Measurements from ENCODE around the gene SMIM8.

Gene SMIM8

DNA sequence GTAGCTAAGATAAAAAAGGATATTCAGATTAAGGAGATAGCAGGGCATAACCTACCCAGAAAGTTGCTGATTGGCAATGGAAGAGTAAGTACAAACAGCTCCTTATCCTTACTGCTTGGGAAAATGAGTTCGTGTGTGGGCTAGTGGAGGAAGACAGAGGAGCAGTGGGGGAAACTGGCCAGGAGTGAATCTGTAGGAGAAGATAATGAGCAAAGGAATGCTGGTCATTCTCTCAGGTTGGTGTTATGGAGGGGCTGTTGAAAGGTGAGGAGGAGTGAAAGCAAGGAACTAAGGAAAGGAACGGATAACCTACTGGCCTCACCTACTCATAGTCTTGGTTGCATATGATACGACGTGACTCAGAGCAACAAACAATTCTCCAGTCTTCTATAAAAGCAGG is 14.0 kb downstream of the SMIM8 start:
- DNase-seq, result no peak
- no peak for TF ChIP-seq CTCF (IDR thresholded peaks at IDR 0.05; ENCODE audit: low read depth, low read length, missing control alignments)
- Histone ChIP-seq H3K27me3 (replicated peaks) (no peaks in the 10 kb centered on the region), H3K36me3 (replicated peaks) (no peaks in the 10 kb centered on the region), H3K27ac (no peak overlapping the region), H3K4me3 (ENCODE audit: low read depth, low read length) (no peak overlapping the region)
- in situ Hi-C loops (cut with HindIII; ENCODE audit: low pct_ligation_motif_present, low sequenced_read_pairs), result no loop called here

DNA sequence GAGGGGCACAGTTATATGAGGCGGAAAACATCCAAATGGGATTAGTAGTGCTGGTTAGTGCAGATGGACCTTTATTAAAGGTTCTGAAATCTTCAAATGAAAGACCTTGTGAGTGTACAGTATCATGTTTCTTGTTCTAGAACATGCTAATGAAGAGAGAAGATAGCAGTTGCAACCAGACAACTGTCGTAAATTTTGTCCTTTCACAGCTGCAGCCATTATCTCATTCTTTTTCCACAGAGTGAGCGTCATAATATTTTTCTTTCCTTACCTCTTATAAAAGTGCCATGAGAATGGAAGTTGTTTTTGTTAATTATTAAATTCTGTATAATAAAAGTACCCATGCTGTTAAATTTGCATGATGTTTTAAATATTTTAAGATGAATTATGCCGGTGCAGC is 17.8 kb downstream of the SMIM8 start:
- no peak for TF ChIP-seq CTCF (IDR thresholded peaks at IDR 0.05; ENCODE audit: low read depth, low read length, missing control alignments)
- Histone ChIP-seq H3K27me3 (replicated peaks) (no peaks in the 10 kb centered on the region), H3K36me3 (replicated peaks) (no peaks in the 10 kb centered on the region), H3K4me3 (ENCODE audit: low read depth, low read length) (no peak overlapping the region), H3K27ac (no peak overlapping the region)
- no peak for DNase-seq
- in situ Hi-C loops (cut with HindIII; ENCODE audit: low pct_ligation_motif_present, low sequenced_read_pairs), result no loop called here

GRCh38 chr6:87341158-87341557 is 18.8 kb downstream of the SMIM8 start:
- no peak overlapping the region for H3K4me3 ChIP-seq (ENCODE audit: low read depth, low read length)
- no peaks in the 10 kb centered on the region for H3K27me3 ChIP-seq (replicated peaks)
- H3K27ac ChIP-seq, result no peak overlapping the region
- DNase-seq, result no peak
- no peak for TF ChIP-seq CTCF (IDR thresholded peaks at IDR 0.05; ENCODE audit: low read depth, low read length, missing control alignments)
- no peaks in the 10 kb centered on the region for H3K36me3 ChIP-seq (replicated peaks)
- in situ Hi-C loops (cut with HindIII; ENCODE audit: low pct_ligation_motif_present, low sequenced_read_pairs), result no loop called here

- no peak overlapping the region for H3K27ac ChIP-seq
- no peak overlapping the region for H3K4me3 ChIP-seq (ENCODE audit: low read depth, low read length)
- no peaks in the 10 kb centered on the region for H3K36me3 ChIP-seq (replicated peaks)
- no peak for DNase-seq
- no peaks in the 10 kb centered on the region for H3K27me3 ChIP-seq (replicated peaks)
- in situ Hi-C loops (cut with HindIII; ENCODE audit: low pct_ligation_motif_present, low sequenced_read_pairs), result no loop called here
- no peak for TF ChIP-seq CTCF (IDR thresholded peaks at IDR 0.05; ENCODE audit: low read depth, low read length, missing control alignments)
Measured at GRCh38 chr6:87341899-87342298, 19.5 kb downstream of the SMIM8 start.

DNA sequence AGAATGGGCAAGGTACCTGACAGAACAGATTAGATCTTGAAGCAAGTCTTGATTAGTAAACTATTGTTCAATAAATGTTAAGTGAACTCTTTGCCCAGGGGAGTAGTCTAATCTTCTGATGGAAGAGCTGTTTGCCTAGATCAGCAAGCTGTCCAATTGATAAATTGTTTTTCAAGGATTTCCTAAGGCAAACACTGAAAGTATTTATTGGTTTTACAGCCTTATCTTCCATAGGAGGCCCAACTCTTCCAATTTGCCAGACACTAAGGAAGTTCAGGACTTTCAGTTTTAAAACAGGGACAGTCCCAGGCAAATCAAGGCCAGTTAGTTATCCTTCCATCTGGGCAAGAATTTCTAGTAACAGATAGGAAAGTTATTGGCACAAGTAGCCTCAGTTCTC is 20.4 kb downstream of the SMIM8 start:
- TF ChIP-seq CTCF (IDR thresholded peaks at IDR 0.05; ENCODE audit: low read depth, low read length, missing control alignments), result no peak
- in situ Hi-C loops (cut with HindIII; ENCODE audit: low pct_ligation_motif_present, low sequenced_read_pairs), result no loop called here
- H3K4me3 ChIP-seq (ENCODE audit: low read depth, low read length), result no peak overlapping the region
- H3K27me3 ChIP-seq (replicated peaks), result no peaks in the 10 kb centered on the region
- H3K27ac ChIP-seq, result no peak overlapping the region
- no peak for DNase-seq
- H3K36me3 ChIP-seq (replicated peaks), result no peaks in the 10 kb centered on the region

- in situ Hi-C loops (cut with HindIII; ENCODE audit: low pct_ligation_motif_present, low sequenced_read_pairs), result no loop called here
- no peak within 1 kb of the TSS for H3K4me3 ChIP-seq (ENCODE audit: low read depth, low read length)
- no peaks in the 10 kb centered on the region for H3K36me3 ChIP-seq (replicated peaks)
- H3K27ac ChIP-seq, result no peak within 1 kb of the TSS
- no peaks in the 10 kb centered on the region for H3K27me3 ChIP-seq (replicated peaks)
- TF ChIP-seq CTCF (IDR thresholded peaks at IDR 0.05; ENCODE audit: low read depth, low read length, missing control alignments), result no peak
- DNase-seq, result no peak
Measured at GRCh38 chr6:87344731-87345130, 22.3 kb downstream of the SMIM8 start, which contains the start of gene C6orf163. TSS of gene C6orf163 (plus strand) at chr6:87344813. CDS start at chr6:87345100, 287 bp downstream.

All from brain microvascular endothelial cell (primary cell).